ENCODE results near the gene NPPB. TPM values are rescaled to one million over a fixed set of nuclear protein-coding genes. Genes with fewer than 3 reads are reported as not detected.

NPPB gene
- polyA plus RNA-seq, 5 donors = not detected

DNA sequence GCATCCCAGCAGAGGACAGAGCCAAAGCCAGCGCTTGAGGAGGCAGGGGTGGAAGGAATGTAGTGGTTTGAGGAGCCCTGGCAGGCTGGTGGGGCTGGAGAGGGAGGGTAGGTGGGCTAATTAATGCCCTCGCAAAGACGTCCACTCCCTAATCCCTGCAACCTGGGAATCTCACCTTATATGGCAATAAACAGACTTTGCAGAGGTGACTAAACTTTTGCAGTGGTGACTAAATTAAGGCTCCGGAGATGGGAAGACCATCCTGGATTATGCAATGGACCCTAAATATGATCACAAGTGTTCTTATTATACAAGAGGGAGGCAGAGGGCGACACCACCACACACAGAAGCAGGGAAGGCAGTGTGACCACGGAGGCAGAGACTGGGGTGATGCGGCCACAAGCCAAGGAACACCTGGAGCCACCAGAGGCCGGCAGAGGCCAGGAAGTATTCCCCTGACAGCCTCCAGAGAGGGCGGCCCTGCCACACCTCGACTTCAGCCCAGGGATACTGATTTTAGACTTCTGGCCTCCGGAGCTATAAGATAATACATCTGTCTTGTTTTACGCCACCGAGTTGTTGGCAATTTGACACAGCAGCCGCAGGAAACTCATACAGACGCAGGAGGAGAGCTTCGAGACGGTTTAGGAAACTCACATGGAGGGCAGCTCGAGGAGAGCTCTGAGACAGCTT, 23.1 kb upstream of the NPPB start:
- DNase-seq = no peak

DNA sequence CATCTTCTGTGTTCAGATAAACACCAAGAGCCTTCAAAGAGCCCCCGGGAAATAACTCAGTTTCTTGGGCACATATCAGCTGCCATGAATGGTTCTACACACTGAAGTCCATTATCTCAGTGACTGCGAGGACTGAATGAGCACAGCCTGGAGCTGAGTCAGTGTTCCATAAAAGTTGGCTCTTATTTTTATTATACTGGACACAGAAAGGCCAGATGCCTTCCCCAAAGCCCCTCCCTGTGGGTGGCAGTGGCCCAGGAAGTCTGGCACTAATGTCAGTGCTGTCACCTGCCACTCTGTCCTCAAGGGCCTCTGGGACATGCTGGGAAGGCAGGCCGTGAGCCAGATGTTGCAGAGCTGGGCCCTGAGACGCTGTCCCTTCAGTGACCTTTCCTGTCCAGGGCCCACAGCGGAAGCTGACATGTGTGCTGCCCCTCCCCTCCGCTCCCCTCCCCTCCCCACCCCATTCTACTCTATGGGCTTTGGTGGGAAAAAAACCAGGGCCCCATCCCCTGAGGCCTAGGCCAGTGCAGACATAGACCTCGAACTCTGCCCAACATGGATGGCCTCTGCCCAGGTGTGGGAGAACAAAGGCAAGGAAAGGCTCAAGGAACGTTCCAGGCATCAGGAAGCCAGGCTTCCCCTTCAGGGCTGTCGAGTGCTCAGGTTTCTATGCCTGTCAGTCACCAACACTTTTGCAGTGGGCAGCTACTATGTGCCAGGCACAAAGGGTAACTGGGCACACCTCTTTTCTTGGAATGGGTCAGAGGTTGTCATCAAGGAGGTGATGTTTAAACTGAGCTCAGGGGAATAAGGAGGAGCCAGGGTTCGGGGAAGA, 22.4 kb upstream of the NPPB start:
- DNase-seq = peak; percentile 27 to 34

DNA sequence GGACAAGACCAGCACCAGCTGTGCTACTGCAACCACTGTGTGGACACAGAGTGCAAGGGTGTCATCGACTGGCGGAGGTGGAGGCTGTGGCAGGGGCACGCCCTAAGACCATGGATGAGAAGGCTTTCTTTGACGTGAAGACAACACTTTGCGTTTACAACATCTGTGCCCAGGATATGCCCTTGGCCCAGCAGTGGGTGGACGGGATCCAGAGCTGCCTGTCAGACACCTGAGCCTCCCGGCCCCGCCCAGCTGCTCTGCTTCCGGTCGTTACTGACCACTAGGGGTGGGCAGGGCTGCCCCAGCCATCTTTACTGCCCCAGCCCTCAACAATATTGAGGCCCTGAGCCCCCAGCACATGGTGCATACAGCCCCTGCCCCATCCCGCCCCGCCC, 21.4 kb upstream of the NPPB start:
- DNase-seq = no peak

DNA sequence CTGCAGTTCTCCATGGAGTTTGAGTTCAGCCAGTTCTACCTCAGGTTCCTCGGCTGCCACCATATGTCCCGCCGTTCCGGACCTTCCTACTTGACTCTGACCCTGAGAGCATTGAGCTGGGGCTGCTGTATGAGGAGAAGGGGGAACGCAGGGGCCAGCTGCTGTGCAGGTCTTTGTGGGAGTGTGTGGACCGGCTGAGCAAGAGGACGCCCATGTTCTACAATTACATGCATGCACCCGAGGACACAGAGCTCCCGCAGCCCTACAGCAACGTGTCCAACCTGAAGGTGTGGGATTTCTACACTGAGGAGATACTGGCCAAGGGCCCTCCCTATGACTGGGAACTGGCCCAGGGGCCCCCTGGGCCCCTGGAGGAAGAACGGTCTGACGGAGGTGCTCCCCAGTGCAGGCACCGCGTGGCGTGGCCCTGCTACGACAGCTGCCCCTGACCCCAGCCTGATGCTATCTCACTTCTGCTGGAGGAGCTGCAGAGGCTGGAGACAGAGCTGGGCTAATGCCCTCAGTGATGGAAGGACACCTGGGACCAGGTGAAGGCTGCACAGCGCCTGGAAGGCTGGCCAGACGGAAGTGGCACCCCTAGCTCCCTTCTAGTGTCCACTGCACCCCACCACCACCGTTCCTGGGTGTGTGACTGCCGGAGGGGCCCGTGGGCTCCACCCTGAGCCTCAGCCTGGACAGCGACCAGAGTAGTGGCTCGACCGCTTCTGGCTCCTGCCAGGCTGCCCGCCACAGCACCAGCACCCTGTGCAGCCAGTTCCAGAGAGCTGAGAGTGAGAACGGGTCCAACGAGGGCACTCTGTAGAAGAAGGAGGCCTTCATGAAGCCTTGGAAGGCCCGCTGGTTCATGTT, 20.8 kb upstream of the NPPB start:
- no peak for DNase-seq

DNA sequence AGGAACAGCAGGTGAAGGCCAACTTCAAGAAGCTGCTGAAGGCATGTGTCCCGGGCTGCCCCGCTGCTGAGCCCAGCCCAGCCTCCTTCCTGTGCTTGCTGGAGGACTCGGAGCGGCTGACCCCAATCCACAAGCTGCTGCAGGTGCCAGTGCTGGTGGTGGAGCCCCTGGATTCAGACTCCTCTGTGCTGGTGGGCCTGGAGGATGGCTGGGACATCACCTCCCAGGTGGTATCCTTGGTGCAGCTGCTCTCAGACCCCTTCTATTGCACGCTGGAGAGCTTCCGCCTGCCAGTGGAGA, 20.1 kb upstream of the NPPB start:
- no peak for DNase-seq

DNA sequence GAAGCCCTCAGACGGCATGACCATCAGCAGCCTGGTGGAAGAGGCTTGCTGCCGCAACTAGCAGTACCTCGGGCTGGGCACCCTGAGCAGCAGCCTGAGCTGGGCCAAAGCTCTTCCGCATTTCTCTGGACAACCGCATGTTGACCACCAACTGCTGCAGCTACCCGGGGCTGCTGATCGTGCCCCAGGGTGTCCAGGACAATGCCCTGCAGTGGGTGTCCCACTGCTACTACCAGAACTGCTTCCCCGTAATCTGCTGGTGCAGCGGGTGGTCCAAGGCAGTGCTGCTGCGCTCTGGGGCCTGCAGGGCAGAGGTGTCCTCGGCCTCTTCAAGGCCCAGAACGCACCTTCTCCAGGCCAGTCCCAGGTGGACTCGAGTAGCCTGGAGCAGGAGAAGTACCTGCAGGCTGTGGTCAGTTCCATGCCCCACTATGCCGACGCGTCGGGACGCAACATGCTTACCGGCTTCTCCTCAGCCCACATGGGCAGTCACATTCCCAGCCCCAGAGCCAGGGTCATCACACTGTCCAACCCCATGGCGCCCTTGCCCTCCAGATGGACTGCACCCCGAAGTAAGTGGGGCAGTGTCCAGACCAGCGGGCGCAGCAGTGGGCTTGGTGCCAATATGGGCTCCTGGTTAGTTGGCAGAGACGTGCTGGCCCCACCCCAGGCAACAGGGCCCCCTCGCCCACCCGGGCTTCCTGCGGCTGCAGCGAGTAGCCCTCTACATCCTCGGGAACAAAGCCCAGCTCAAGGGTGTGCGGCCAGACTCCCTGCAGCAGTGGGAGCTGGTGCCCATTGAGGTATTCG, 19.5 kb upstream of the NPPB start:
- no peak for DNase-seq

DNA sequence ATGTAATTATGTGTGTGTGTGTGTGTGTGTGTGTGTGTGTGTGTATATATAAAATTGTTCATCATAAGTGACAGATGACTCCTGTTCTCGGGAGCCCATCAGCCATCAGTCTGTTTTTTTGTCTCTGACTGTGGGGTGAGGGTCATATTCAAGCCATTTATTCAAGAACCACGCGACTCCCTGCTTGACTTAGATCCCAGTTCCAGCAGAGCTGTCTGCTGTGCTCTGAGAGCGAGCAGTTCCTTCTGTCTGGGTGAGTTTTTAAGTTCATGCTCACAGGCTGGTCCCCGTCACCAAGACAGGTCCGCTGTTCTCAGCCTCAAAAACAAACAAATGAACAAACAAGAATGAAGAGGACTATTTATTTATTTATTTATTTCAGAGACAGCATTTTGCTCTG, 18.3 kb upstream of the NPPB start:
- DNase-seq = peak in 1 of 2 donors; percentile 23

DNA sequence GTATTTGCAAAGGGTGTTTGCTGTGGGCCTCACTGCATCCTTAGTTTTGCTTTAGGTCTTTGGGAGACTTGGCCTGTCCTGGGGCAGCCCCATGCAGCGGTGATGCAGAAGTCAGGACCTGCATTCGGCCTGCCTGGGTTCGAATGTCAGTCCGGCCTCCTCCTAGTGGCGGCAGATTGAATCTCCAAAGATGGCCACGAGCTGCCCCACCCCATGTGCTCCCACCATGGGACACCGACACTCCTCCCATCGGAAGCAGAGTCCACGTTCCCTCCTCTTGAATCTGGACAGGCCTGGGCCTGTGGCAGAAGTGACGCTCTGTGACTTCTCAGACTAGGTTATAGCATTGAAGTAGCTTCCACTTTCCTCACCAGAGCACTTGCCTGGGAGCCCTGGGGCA, 16.3 kb upstream of the NPPB start:
- no peak for DNase-seq

DNA sequence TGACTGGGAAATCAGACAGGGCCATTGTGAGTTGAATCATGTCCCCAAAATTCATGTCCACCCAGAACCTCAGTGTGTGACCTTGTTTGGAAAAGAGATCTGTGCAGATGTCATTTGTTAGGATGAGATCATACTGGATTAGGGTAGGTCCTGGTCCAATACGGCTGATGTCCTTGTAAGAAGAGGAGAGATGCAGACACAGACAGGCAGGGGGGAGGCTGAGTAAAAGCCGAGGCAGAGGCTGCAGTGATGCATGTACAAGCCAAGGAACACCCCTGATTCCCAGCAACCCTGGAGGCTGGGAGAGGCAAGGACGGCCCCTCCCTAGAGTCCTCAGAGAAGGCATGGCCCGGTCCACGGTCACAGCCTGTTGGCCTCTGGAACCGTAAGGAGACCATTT, 15.9 kb upstream of the NPPB start:
- no peak for DNase-seq

DNA sequence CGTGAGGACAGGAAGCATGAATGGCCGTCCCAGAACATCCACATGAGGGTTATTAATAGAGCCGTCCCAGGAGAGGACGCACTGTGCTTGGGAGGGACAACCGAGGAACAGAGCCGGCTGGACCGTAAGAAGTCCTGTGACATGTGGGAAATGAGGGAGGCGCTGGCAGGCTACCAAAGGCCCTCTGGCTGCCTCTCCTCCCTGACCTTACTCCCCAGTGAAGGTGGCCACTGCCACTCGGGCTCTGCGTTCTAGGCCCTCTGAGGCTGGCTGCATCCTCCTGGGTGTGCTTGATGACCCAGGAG, 15.5 kb upstream of the NPPB start:
- no peak for DNase-seq

DNA sequence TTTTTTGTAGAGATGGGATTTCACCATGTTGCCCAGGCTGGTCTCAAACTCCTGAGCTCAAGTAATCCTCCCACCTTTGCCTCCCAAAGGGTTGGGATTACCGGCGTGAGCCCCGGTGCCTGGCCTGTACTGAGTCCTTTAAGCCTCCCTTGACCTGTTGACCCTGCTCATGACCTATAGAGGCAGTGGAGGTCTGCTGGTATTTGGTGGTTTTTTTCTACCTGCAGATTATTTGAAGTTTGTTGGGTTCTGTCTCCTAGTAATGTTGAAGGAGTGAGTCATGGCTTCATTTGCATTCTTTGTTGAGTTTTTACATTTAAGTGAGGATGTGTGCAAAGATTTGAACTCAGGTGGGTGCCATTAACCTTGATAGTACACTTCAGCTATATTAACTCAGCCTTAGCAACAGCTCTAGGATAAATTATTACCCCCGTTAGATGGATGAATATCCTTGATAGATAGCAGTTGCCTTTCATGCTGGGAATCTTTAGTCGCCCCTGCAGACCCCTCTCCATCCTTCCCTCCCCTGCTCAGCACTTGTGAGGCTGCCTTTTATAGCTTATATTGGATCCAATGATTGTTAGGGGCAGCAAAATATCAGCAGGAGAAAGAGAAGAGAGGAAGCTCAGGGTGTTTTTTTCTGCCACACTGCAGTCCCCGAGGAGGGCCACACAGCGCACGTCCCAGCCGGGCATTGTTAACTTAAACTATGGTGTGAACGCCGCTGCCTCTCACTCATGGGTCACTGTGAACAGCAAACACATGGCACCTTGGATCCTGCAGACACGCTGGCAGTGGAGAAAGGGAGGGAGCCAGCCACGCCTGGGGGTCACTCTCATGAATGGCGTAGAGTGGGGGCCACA, 14.9 kb upstream of the NPPB start:
- DNase-seq = no peak

DNA sequence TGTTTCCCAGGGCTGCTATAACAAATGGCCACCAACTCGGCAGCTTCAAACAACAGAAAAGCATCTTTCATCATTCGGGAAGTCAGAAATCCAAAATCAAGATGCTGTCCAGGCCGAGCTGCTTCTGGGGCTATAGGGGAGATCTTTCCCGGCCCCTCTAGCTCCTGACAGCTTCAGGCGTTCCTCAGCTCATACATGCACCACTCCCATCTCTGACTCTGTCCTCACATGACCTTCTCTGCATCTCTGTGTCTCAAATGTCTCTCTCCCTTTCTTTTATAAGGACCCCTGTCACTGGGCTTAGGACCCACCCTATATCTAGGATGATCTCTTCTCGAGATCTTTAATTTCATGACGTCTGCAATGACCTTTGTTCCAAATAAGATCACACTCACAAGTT, 13.8 kb upstream of the NPPB start:
- DNase-seq = no peak

DNA sequence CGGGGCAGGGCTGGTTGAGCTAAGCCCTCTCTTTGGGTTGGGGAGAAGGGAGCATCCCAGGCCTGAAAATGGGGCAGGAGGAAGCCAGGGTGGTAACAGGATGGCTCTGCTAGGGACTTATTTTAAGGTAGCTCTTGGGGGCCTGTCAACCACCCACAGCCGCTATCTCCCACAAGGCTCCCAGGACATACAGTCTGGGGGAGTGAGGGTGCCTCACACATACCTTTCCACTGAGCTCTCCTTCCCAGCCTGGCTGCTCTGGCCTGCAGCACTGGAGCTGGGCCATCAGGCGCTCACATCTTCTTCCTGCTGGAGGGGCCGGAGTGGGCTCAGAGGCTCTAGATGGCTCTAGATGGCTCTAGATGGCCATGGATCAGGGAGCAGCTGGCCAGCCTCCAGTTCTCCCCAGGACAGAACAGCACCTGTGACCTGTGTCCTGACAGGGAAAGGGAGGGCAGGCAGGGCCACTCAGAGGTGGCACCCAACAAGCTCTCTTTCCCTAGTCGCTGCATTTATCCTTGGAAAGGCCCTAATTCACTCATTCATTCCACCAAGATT, 11.0 kb upstream of the NPPB start:
- DNase-seq = no peak

DNA sequence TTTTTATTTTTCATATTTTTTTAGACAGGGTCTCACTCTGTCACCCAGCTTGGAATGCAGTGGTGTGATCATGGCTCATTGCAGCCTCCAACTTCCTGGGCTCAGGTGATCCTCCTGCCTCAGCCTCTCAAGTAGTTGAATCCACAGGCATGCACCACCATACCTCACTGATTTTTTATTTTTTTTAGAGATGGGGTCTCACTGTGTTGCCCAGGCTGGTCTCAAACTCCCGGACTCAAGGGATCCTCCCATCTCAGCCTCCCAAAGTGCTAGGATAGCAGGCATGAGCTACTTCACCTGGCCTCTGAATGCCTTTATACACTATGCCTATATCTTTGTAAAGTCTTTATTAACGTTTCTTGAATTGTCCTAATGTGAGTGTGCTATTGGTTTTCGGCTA, 10.4 kb upstream of the NPPB start:
- DNase-seq = no peak

DNA sequence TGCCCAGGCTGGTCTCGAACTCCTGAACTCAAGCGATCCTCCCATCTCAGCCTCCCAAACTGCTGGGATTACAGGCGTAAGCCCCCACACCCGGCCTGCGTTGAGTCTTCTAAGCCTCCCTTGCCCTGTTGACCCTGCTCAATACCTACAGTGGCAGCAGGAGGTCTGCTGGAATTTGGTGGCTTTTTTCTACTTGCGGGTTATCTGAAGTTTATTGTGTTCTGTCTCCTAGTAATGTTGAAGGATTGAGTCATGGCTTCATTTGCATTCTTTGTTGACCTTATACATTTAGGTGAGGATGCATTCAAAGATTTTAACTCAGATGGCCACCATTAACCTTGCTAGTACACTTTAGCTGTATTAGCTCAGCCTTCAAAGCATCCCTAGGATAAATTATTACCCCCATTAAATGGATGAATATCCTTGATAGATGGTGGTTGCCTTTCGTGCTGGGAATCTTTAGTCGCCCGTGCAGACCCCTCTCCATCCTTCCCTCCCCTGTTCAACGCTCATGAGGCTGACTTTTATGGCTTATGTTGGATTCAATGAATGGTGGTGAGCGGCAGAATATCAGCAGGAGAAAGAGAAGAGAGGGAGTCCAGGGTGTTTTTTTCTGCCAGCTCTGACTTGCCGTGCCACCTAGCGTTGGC, 9.7 kb upstream of the NPPB start:
- DNase-seq = no peak

DNA sequence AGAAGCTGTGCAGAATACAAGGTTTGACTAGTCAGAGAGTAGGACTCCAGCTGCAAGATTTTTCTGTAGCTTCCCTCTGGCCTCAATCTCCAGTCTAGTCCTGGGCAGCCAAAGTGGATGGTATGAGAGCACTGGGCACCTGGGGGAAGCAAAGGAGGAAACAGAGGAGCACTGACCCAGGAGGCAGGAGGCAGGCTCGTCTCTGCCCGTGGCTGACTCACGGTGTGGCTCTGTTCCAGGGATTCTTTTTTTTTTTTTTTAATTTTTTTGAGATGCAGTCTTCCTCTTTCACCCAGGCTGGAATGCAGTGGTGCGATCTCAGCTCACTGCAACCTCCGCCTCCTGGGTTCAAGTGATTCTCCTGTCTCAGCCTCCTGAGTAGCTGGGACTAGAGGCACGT, 4.1 kb upstream of the NPPB start:
- DNase-seq = no peak

DNA sequence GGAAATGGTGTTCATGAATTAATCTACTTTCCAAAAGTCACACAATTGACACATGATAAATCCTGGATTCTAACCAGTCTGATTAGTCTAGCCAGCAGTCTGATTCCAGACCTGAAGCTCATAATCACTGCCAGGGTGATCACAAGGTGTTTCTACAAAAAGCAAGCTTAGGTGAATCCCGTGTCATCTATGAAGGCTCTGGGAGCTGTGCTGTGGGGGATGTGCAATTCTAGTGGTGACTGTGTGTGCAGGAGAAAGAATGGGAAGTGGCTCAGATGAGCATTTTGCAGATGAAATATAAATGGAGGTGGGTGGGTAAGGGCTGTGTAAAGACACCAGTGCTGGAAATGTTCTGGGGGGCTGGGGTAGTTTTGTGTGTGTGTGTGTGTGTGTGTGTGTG, 1.8 kb upstream of the NPPB start:
- no peak for DNase-seq

DNA sequence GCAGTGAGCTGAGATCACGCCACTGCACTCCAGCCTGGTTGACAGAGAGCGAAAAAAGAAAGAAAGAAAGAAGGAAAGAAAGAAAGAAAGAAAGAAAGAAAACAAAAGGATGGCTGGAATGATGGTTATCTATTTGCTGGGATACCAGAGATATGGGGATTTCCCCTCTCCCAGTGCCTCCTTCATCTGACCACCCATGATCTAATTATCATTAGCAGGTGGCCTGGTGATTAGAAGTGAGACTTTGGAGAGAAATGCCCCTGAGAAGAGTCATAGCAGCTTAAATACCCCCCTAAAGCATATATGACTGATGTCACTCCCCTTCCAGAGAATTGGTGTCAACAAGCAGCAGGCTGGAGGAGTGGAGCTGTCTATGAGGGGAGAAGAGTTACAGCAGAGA, 1.3 kb upstream of the NPPB start:
- DNase-seq = no peak

DNA sequence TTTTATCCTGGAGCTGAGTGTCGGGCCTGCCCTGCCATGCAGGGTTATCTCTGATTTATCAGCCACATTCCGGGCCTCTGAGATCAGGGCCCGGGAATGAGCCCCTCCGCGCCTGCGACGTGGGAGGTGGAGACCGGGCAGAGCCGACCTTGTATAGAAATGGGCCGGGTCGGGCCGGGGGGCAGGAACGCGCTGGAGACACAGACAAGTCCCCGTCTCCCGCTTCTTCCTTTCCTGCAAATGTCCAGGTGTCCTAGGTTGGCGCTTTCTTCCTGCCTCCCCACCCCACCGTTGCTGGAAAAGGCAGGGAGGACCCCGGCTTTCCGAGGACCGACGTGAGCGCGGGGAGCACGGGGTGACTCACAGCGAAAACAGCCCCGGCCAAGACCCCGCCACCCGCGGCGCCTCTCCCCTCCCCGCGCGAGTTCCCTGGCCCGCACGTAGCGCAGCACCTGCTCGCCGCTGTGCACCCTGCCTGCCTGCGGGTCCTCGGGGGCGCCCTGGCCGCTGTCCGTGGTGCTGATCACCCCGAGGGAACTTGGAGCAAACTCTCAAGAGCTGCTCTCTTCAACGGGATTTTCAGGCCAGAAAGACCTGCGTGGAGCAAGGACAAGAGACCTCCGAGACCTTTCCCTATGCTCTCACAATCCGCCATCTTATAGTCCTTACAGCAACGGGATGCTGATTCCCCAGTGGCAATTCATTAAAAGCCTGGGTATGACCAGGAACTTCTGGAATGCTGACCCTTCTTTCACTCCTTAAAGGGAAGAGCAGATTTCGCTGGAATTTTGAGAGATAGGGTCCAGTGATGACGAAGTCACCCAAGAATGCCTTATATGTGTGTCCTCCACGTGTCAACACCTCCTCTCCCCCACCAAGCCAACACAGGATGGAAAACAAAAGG, 475 bp upstream of the NPPB start:
- DNase-seq = peak; percentile 53 to 63
